MM.1S (cell line): ENCODE data around the gene PMAIP1.

Source experiments
- EZH2 ChIP-seq: fragments of 300-600 bp; sonication (generic); optimal IDR thresholded peaks from 2 replicates; pipeline ENCODE3; 2017; ENCODE audit warnings: low read depth, mild to moderate bottlenecking, antibody characterized with exemption, low read length, mixed read lengths
- EZH2phosphoT487 ChIP-seq: fragments of 300-600 bp; sonication (generic); IDR thresholded peaks from 2 replicates; pipeline ENCODE4 v1.6.1; 2018; ENCODE audit warnings: antibody characterized with exemption, low read length
- TF ChIP-seq, protein P1 (sequence below): fragments of 300-600 bp; sonication (generic); IDR thresholded peaks from 2 replicates; pipeline ENCODE4 v1.5.1; 2016; ENCODE audit warnings: antibody characterized with exemption, low read length, mixed read lengths

DNA sequence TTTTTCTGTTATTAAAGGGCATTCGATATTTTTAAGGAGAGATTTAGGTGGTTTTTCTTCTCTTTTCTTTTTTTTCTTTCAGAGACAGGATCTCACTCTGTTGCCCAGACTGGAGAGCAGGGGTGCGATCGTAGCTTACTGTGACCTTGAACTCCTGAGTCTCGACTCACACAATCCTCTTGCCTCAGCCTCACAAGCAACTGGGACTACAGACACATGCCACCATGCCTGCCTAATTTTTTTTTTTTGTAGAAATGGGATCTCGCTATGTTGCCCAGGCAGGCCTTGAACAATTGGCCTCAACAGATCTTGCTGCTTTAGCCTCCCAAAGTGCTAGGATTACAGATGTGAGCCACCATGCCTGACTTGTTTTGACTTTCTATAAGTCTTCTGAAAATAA lies 26.3 kb downstream of the PMAIP1 start:
- TF ChIP-seq, protein P1, sequence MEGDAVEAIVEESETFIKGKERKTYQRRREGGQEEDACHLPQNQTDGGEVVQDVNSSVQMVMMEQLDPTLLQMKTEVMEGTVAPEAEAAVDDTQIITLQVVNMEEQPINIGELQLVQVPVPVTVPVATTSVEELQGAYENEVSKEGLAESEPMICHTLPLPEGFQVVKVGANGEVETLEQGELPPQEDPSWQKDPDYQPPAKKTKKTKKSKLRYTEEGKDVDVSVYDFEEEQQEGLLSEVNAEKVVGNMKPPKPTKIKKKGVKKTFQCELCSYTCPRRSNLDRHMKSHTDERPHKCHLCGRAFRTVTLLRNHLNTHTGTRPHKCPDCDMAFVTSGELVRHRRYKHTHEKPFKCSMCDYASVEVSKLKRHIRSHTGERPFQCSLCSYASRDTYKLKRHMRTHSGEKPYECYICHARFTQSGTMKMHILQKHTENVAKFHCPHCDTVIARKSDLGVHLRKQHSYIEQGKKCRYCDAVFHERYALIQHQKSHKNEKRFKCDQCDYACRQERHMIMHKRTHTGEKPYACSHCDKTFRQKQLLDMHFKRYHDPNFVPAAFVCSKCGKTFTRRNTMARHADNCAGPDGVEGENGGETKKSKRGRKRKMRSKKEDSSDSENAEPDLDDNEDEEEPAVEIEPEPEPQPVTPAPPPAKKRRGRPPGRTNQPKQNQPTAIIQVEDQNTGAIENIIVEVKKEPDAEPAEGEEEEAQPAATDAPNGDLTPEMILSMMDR = no peak
- no peak for TF ChIP-seq EZH2
- TF ChIP-seq EZH2phosphoT487 = no peak
